Peyer's patch (tissue), 4 donors: ENCODE measurements around the gene PHTF1.

Experiments used
- CTCF ChIP-seq, 6 experiments: fragments of 450-650 bp in 4 of 6; fragments of 200-600 bp in 2 of 6; sonication (generic) in 1 of 6; IDR thresholded peaks; one replicate each; pipeline ENCODE4 v1.5.1; 2017 to 2019; ENCODE audit warnings: antibody characterized with exemption in 6 of 6, mild to moderate bottlenecking in 3 of 6, moderate library complexity in 1 of 6
- POLR2A ChIP-seq, 2 donors: fragments of 450-650 bp; IDR thresholded peaks; one replicate each; pipeline ENCODE4 v1.5.1; 2017; ENCODE audit warnings: antibody characterized with exemption in 2 of 2, mild to moderate bottlenecking in 2 of 2, moderate library complexity in 2 of 2

- TF ChIP-seq CTCF (IDR thresholded peaks at IDR 0.05) (no peak), POLR2A (IDR thresholded peaks at IDR 0.05) (no peak)
These were observed 26.8 kb upstream of the PHTF1 start for GRCh38 chr1:113786069-113786468.
